Breast epithelium (tissue), 4 donors: Measurements from ENCODE around the gene TNS1. TPM values are rescaled to one million over a fixed set of nuclear protein-coding genes. Genes with fewer than 3 reads are reported as not detected.

Source experiments
- DNase-seq, 2 donors: peaks; one replicate each; pipeline ENCODE4 v3.0.0-alpha.2; 2019; ENCODE audit warnings: low spot score in 2 of 2
- H3K27ac ChIP-seq, 2 donors: fragments of 200-600 bp; sonication (generic) in 1 of 2; one replicate each; pipeline ENCODE4 v1.5.1; 2016 to 2019; ENCODE audit warnings: mild to moderate bottlenecking in 1 of 2
- H3K27me3 ChIP-seq, 2 donors: fragments of 200-600 bp; sonication (generic) in 1 of 2; one replicate each; pipeline versions ENCODE4 v1.5.1 to v1.6.0; 2017 to 2019; ENCODE audit warnings: control low read depth in 1 of 2, mild to moderate bottlenecking in 1 of 2
- H3K36me3 ChIP-seq: fragments of 200-600 bp; one replicate; pipeline ENCODE4 v1.5.1; 2019
- H3K4me1 ChIP-seq, 2 donors: fragments of 200-600 bp; sonication (generic); one replicate each; pipeline ENCODE4 v1.5.1; 2016 to 2019; ENCODE audit warnings: control low read depth in 1 of 2
- H3K4me3 ChIP-seq, 3 donors: fragments of 200-600 bp; sonication (generic); 1 replicate in 2 of 3; 2 replicates in 1 of 3; pipeline ENCODE4 v1.5.1; 2016 to 2019; ENCODE audit warnings: mild to moderate bottlenecking in 3 of 3, moderate library complexity in 2 of 3
- H3K9me3 ChIP-seq, 2 donors: fragments of 200-600 bp; sonication (generic) in 1 of 2; one replicate each; pipeline ENCODE4 v1.5.1; 2016 to 2019; ENCODE audit warnings: control low read depth in 1 of 2
- POLR2A ChIP-seq: fragments of 450-650 bp; IDR thresholded peaks from one replicate; pipeline ENCODE4 v1.6.1; 2016; ENCODE audit warnings: antibody characterized with exemption, mild to moderate bottlenecking, moderate library complexity
- POLR2AphosphoS5 ChIP-seq, 3 donors: sonication (generic); formaldehyde crosslinking; IDR thresholded peaks; one replicate each; pipeline ENCODE4 v1.6.1; 2017; ENCODE audit warnings: antibody characterized with exemption in 3 of 3
- intact Hi-C: fragments of 100-400 bp; cut with DNase I; formaldehyde crosslinking; loops from one replicate; pipeline ENCODE4 v1.15.1; 2023; ENCODE audit warnings: low total_unique reads
- total RNA-seq, 3 donors: library from RNA; depleted of rRNA; stranded (reverse); fragments of >200 nt; gene quantifications; one replicate each; pipeline ENCODE4 v1.1.0, GENCODE V29; 2016
- TF ChIP-seq, protein P1 (sequence below), 3 donors: fragments of 450-650 bp; IDR thresholded peaks; one replicate each; pipeline ENCODE4 v1.5.1; 2016 to 2017; ENCODE audit warnings: antibody characterized with exemption in 3 of 3, mild to moderate bottlenecking in 3 of 3, moderate library complexity in 3 of 3

Gene TNS1
- total RNA-seq, 3 donors from 2014 or later, result 141 to 577 (median 154) TPM

- no peaks in the 10 kb centered on the region for H3K9me3 ChIP-seq
- H3K27ac ChIP-seq, result no peak overlapping the region
- H3K4me1 ChIP-seq, result peaks cover 6 to 12% of the 10 kb centered on the region in 2 donors
- H3K36me3 ChIP-seq, result no peaks in the 10 kb centered on the region
- no peak overlapping the region for H3K4me3 ChIP-seq
- TF ChIP-seq, protein P1, sequence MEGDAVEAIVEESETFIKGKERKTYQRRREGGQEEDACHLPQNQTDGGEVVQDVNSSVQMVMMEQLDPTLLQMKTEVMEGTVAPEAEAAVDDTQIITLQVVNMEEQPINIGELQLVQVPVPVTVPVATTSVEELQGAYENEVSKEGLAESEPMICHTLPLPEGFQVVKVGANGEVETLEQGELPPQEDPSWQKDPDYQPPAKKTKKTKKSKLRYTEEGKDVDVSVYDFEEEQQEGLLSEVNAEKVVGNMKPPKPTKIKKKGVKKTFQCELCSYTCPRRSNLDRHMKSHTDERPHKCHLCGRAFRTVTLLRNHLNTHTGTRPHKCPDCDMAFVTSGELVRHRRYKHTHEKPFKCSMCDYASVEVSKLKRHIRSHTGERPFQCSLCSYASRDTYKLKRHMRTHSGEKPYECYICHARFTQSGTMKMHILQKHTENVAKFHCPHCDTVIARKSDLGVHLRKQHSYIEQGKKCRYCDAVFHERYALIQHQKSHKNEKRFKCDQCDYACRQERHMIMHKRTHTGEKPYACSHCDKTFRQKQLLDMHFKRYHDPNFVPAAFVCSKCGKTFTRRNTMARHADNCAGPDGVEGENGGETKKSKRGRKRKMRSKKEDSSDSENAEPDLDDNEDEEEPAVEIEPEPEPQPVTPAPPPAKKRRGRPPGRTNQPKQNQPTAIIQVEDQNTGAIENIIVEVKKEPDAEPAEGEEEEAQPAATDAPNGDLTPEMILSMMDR (IDR thresholded peaks at IDR 0.05), result no peak
- TF ChIP-seq POLR2AphosphoS5 (IDR thresholded peaks at IDR 0.05), result no peak
- TF ChIP-seq POLR2A, result no peak
- intact Hi-C loops, result no loop called here
- no peaks in the 10 kb centered on the region for H3K27me3 ChIP-seq
- DNase-seq, result no peak
These were observed 32.6 kb downstream of the TNS1 start for GRCh38 chr2:217970206-217970605.

DNA sequence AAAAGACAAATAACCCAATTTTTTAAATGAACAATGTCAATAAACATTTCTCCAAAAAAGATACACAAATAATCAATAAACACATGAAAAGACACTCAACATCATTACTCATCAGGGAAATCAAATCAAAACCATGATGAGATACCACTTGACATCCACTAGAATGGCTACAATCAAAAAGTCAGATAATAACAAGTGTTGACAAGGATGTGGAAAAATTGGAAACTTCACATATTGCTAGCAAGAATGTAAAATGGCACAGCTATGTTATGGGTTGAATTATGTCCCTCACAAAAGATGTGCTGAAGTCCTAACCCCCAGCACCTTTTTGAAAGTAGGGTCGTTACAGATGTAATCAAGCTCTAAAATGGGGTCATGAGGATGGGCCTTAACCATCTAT lies 33.2 kb downstream of the TNS1 start:
- H3K4me3 ChIP-seq, result no peak overlapping the region
- DNase-seq, result no peak
- H3K4me1 ChIP-seq, result peaks cover 6 to 18% of the 10 kb centered on the region in 2 donors
- no peaks in the 10 kb centered on the region for H3K27me3 ChIP-seq
- H3K36me3 ChIP-seq, result no peaks in the 10 kb centered on the region
- intact Hi-C loops, result no loop called here
- no peak for TF ChIP-seq POLR2AphosphoS5 (IDR thresholded peaks at IDR 0.05)
- TF ChIP-seq, protein P1 (IDR thresholded peaks at IDR 0.05), result no peak
- H3K27ac ChIP-seq, result no peak overlapping the region
- no peaks in the 10 kb centered on the region for H3K9me3 ChIP-seq

DNA sequence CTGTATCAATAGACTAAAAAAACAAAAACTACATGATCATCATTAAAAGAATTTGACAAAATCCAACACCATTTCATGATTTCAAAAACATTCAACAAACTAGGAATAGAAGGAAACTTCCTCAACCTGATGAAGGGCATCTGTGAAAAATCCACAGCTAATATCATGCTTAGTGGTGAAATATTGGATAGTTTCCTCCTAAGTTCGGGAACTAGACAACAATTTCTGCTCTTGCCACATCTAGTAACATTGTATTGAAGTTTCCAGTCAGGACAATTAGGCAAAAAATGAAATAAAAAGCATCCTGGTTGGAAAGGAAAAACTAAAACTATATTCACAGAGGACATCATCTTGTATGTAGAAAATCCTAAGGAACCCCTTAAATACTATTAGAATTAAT lies 34.8 kb downstream of the TNS1 start:
- no peak for TF ChIP-seq POLR2A
- TF ChIP-seq, protein P1 (IDR thresholded peaks at IDR 0.05), result no peak
- no peak for TF ChIP-seq POLR2AphosphoS5 (IDR thresholded peaks at IDR 0.05)
- no peak overlapping the region for H3K4me3 ChIP-seq
- no peaks in the 10 kb centered on the region for H3K27me3 ChIP-seq
- intact Hi-C loops, result no loop called here
- H3K36me3 ChIP-seq, result no peaks in the 10 kb centered on the region
- no peak for DNase-seq
- H3K4me1 ChIP-seq, result peaks cover 6 to 25% of the 10 kb centered on the region in 2 donors
- H3K9me3 ChIP-seq, result no peaks in the 10 kb centered on the region
- no peak overlapping the region for H3K27ac ChIP-seq

- Histone ChIP-seq H3K27ac (peak overlapping the region; percentile 10 to 39), H3K27me3 (no peaks in the 10 kb centered on the region), H3K36me3 (no peaks in the 10 kb centered on the region), H3K4me3 (no peak overlapping the region), H3K9me3 (no peaks in the 10 kb centered on the region), H3K4me1 (peaks cover 6 to 19% of the 10 kb centered on the region in 2 donors)
- intact Hi-C loops, result no loop called here
- DNase-seq, result peak in 1 of 2 donors; percentile 9
- TF ChIP-seq, protein P1 (IDR thresholded peaks at IDR 0.05), result no peak
- TF ChIP-seq POLR2AphosphoS5 (IDR thresholded peaks at IDR 0.05) (no peak), POLR2A (no peak)
These were observed 36.2 kb downstream of the TNS1 start for GRCh38 chr2:217966423-217967070.

DNA sequence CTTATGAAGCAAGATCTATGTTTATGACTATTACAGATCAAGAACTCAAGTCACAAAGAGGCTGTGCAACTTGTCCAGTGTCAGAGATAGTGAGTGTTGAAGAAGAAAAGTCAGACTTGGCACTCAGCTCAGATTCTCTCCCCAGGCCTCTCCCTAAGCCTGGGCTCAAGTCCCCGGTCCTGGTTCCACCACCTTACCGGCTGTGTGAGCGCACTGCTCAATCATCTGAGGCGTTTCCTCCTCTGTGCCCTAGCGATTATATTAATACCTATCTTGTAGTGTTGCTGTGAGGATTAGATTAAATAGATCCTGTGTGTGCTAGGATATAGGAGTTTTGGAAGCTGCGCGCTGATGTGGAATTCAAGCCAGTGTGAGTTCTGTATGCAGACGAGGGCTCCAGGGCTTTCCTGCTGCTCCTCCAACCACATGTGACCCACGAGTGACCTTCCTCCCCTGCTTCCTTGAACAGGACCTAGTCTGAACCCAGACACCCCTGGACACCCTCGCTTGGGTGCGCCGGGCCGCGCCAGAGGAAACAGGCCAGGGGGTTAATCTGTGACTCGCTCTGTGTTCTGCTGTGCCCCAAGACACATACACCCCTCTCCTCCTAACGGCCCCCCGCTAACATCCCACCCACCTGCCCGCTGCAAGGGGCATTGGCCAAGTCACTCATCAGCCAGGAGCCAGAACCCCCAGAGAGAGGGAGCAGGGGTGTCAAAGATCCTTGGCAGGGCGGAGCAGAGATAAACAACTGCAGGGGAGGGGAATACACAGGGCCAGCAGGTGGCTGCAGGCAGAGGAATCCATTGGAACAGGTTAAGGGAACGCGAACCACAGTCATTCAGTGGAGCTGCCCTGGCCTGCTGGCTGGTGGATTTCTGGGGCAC lies 38.3 kb downstream of the TNS1 start:
- Histone ChIP-seq H3K27ac (peak overlapping the region; percentile 74 to 87), H3K36me3 (no peaks in the 10 kb centered on the region), H3K4me3 (peak overlapping the region in 1 of 3 donors; percentile 4), H3K27me3 (no peaks in the 10 kb centered on the region), H3K4me1 (peaks cover 6 to 19% of the 10 kb centered on the region in 2 donors), H3K9me3 (no peaks in the 10 kb centered on the region)
- intact Hi-C loops, result loop anchor here (5.0 kb wide), 1 partner anchor 928 kb away; no protein-coding TSS in a partner anchor
- TF ChIP-seq POLR2A (no peak), POLR2AphosphoS5 (IDR thresholded peaks at IDR 0.05) (no peak)
- TF ChIP-seq, protein P1 (IDR thresholded peaks at IDR 0.05), result peak in 1 of 3 donors; percentile 16
- peak in 1 of 2 donors; percentile 34 for DNase-seq
